Neural cell (in vitro differentiated cells): ENCODE results near the gene RBM10.

ENCODE experiments used
- CTCF ChIP-seq: fragments of 450-650 bp; IDR thresholded peaks from 2 replicates; pipeline ENCODE4 v1.5.1; 2014; ENCODE audit warnings: antibody characterized with exemption, mild to moderate bottlenecking, moderate library complexity; ENCODE audit not compliant: poor library complexity, severe bottlenecking
- EP300 ChIP-seq: fragments of 450-650 bp; conservative IDR thresholded peaks from 2 replicates; pipeline ENCODE4 v1.6.1; 2014; ENCODE audit warnings: antibody characterized with exemption, mild to moderate bottlenecking, moderate library complexity; ENCODE audit not compliant: poor library complexity, severe bottlenecking
- EZH2 ChIP-seq: fragments of 200-600, 300-800 bp; shearing (Covaris generic), sonication (generic); IDR thresholded peaks from 2 replicates; pipeline ENCODE4 v1.6.1; 2014; ENCODE audit warnings: antibody characterized with exemption, low read length, borderline replicate concordance, mild to moderate bottlenecking; ENCODE audit not compliant: insufficient read depth, poor library complexity, severe bottlenecking
- POLR2AphosphoS5 ChIP-seq: IDR thresholded peaks from 2 replicates; pipeline ENCODE4 v1.6.1; 2012
- RAD21 ChIP-seq: fragments of 450-650 bp; conservative IDR thresholded peaks from 2 replicates; pipeline ENCODE4 v1.6.1; 2014; ENCODE audit warnings: antibody characterized with exemption, mild to moderate bottlenecking, moderate library complexity
- REST ChIP-seq: IDR thresholded peaks from 2 replicates; pipeline ENCODE4 v1.6.1; 2012; ENCODE audit warnings: borderline replicate concordance
- SMC3 ChIP-seq: fragments of 450-650 bp; conservative IDR thresholded peaks from 2 replicates; pipeline ENCODE4 v1.6.1; 2014; ENCODE audit warnings: antibody characterized with exemption, mild to moderate bottlenecking, moderate library complexity; ENCODE audit not compliant: poor library complexity
- TAF1 ChIP-seq: IDR thresholded peaks from 2 replicates; pipeline ENCODE4 v1.6.1; 2012; ENCODE audit warnings: low read depth

- TF ChIP-seq CTCF = no peak
- no peak for TF ChIP-seq EZH2
- TF ChIP-seq EP300 = no peak
- no peak for TF ChIP-seq RAD21
- TF ChIP-seq SMC3 = no peak
- no peak for TF ChIP-seq POLR2AphosphoS5
- TF ChIP-seq TAF1 = no peak
- TF ChIP-seq REST = no peak
Observed at GRCh38 chrX:47228550-47229270, 83.7 kb downstream of the RBM10 start.
